Spleen (tissue), 11 donors: ENCODE data around the gene ENKD1. TPM values are rescaled to one million over a fixed set of nuclear protein-coding genes. Genes with fewer than 3 reads are reported as not detected.
A peak's percentile ranks its signal among the peaks of the same experiment; 100 is the strongest.

ENCODE experiments used
- DNase-seq: peaks from one replicate; pipeline ENCODE4 v3.0.0-alpha.2; 2020
- H3K27ac ChIP-seq, 8 donors: fragments of 200-600 bp; sonication (generic) in 7 of 8; 1 replicate in 4 of 8; 2 replicates in 4 of 8; pipeline versions ENCODE4 v1.5.0 to v1.8.0; 2016 to 2021; ENCODE audit warnings: inconsistent platforms in 4 of 8, mild to moderate bottlenecking in 4 of 8, moderate library complexity in 1 of 8
- H3K27me3 ChIP-seq, 7 donors: fragments of 200-600 bp; sonication (generic) in 6 of 7; replicated peaks in 1 of 7; 1 replicate in 4 of 7; 2 replicates in 3 of 7; pipeline versions ENCODE4 v1.5.0 to v1.8.0; 2016 to 2021; ENCODE audit warnings: inconsistent platforms in 3 of 7, mild to moderate bottlenecking in 1 of 7
- H3K36me3 ChIP-seq, 6 donors: fragments of 200-600 bp; sonication (generic) in 5 of 6; 1 replicate in 4 of 6; 2 replicates in 2 of 6; pipeline versions ENCODE4 v1.5.0 to v1.8.0; 2016 to 2021; ENCODE audit warnings: inconsistent platforms in 2 of 6
- H3K4me1 ChIP-seq, 6 donors: fragments of 200-600 bp; sonication (generic) in 5 of 6; 1 replicate in 3 of 6; 2 replicates in 3 of 6; pipeline versions ENCODE4 v1.5.0 to v1.8.0; 2016 to 2021; ENCODE audit warnings: inconsistent platforms in 3 of 6
- H3K4me3 ChIP-seq, 8 donors: fragments of 200-600 bp; sonication (generic) in 7 of 8; 1 replicate in 4 of 8; 2 replicates in 4 of 8; pipeline versions ENCODE4 v1.5.0 to v1.8.0; 2016 to 2021; ENCODE audit warnings: inconsistent platforms in 4 of 8, mild to moderate bottlenecking in 4 of 8, moderate library complexity in 2 of 8
- H3K9me3 ChIP-seq, 8 donors: fragments of 200-600 bp; sonication (generic) in 7 of 8; 1 replicate in 4 of 8; 2 replicates in 4 of 8; pipeline versions ENCODE4 v1.5.0 to v1.8.0; 2016 to 2021; ENCODE audit warnings: inconsistent platforms in 4 of 8
- POLR2A ChIP-seq, 3 donors: fragments of 450-650 bp; IDR thresholded peaks; one replicate each; pipeline ENCODE4 v1.5.1; 2017; ENCODE audit warnings: antibody characterized with exemption in 3 of 3, mild to moderate bottlenecking in 1 of 3
- POLR2AphosphoS5 ChIP-seq, 3 donors: sonication (generic); formaldehyde crosslinking; IDR thresholded peaks; one replicate each; pipeline ENCODE4 v1.5.1; 2017; ENCODE audit warnings: antibody characterized with exemption in 3 of 3
- WGBS, 5 donors: extraction: QIAGEN DNeasy Blood & Tissue Kit in 3 of 5; methylation state at CpG; one replicate each; pipeline versions ENCODE4 v1.1.5 to v1.1.7; 2013 to 2018; 5-methylcytosine and 5-hydroxymethylcytosine counted together
- intact Hi-C: fragments of 100-400 bp; cut with DNase I; formaldehyde crosslinking; loops from one replicate; pipeline ENCODE4 v1.15.0; 2023; ENCODE audit warnings: low total_unique reads
- polyA plus RNA-seq, 3 donors: library from polyadenylated mRNA; stranded (reverse); fragments of 200-250 nt; gene quantifications; one replicate each; pipeline ENCODE4 v1.2.1, GENCODE V29; 2013
- total RNA-seq, 7 donors: library from RNA; depleted of rRNA in 3 of 7; stranded (reverse); fragments of >200 nt in 3 of 7; fragmentation: NEBNext Ultra II Directional in 4 of 7; extraction: Animal tissue kit (Norgen Biotek cat#: 25700) in 4 of 7; gene quantifications; one replicate each; pipeline versions ENCODE4 v1.1.0 to v1.2.1, GENCODE V29; 2016 to 2021
- TF ChIP-seq, protein P1 (sequence below), 11 experiments: fragments of 200-600 bp in 7 of 11; fragments of 450-650 bp in 4 of 11; sonication (generic) in 4 of 11; IDR thresholded peaks in 8 of 11; conservative IDR thresholded peaks in 3 of 11; 1 replicate in 7 of 11; 2 replicates in 4 of 11; pipeline versions ENCODE4 v1.4.0 to v1.8.0; 2016 to 2021; ENCODE audit warnings: antibody characterized with exemption in 11 of 11, inconsistent platforms in 4 of 11, mild to moderate bottlenecking in 1 of 11
- donor health status: healthy with polysubstance abuse.
- donor health status: DM: no; HTN: no; CAD: no; lungs with moderate emphysema.
- donor health status: DM: no; HTN: no; CAD: no.
- donor health status: Bipolar disorder and iron deficiency.
- donor health status: healthy.
- donor health status: DM: no; HTN: no; CAD: no.
- donor health status: DM: yes; HTN: yes; CAD: no.

The ENKD1 gene
- total and polyA plus RNA-seq, 10 donors: 9.2 to 21.6 (median 12.2) TPM

DNA sequence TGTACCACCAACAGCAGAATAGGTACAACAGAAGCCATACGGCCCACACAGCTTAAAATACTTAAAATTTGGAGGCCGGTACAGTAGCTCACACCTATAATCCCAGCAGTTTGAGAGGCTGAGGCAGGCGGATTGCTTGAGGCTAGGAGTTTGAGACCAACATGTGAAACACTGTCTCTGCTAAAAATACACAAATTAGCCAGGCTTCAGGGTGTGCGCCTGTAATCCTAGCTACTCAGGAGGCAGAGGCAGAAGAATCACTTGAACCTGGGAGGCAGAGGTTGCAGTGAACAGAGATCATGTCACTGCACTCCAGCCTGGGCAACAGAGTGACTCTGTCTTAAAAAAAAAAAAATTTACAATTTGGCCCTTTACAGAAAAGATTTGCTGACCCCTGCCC, 35.6 kb upstream of the ENKD1 start:
- Histone ChIP-seq H3K27ac (no peak overlapping the region), H3K4me3 (no peak overlapping the region), H3K4me1 (peaks cover 0 to 41% (median 17%) of the 10 kb centered on the region in 6 donors), H3K9me3 (peaks cover 0 to 11% (median 8%) of the 10 kb centered on the region in 8 donors), H3K36me3 (peaks cover 0 to 30% (median 9%) of the 10 kb centered on the region in 6 donors), H3K27me3 (no peaks in the 10 kb centered on the region)
- DNase-seq: no peak
- WGBS, 5 donors: 91 to 97% (median 96%) methylated on average over 4 of the region's 4 CpGs
- TF ChIP-seq POLR2A (IDR thresholded peaks at IDR 0.05) (no peak), POLR2AphosphoS5 (IDR thresholded peaks at IDR 0.05) (no peak)
- TF ChIP-seq, protein P1, sequence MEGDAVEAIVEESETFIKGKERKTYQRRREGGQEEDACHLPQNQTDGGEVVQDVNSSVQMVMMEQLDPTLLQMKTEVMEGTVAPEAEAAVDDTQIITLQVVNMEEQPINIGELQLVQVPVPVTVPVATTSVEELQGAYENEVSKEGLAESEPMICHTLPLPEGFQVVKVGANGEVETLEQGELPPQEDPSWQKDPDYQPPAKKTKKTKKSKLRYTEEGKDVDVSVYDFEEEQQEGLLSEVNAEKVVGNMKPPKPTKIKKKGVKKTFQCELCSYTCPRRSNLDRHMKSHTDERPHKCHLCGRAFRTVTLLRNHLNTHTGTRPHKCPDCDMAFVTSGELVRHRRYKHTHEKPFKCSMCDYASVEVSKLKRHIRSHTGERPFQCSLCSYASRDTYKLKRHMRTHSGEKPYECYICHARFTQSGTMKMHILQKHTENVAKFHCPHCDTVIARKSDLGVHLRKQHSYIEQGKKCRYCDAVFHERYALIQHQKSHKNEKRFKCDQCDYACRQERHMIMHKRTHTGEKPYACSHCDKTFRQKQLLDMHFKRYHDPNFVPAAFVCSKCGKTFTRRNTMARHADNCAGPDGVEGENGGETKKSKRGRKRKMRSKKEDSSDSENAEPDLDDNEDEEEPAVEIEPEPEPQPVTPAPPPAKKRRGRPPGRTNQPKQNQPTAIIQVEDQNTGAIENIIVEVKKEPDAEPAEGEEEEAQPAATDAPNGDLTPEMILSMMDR (IDR thresholded peaks at IDR 0.05 in 8 of 11, conservative IDR thresholded peaks at IDR 0.05 in 3 of 11): no peak
- intact Hi-C loops: no loop called here

DNA sequence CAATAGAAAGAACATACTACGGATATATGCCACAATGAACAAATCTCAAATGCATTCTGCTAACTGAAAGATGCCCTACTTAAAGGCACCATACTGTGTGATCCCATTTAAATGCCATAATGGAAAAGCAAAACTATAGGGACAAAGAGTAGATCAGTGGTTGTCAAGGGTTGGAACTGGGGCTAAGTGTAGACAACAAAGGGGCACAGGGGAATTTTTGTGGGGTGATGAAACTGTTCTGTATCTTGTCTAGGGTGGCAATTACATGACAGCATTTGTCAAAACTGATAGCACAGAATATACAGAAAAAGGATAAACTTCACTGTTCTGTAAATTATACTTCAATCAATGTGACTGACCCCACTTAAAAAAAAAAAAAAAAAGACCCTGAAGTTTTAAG, 34.9 kb upstream of the ENKD1 start:
- WGBS, 5 donors: 88 to 98% (median 93%) methylated on average over 1 of the region's 1 CpG
- TF ChIP-seq, protein P1 (IDR thresholded peaks at IDR 0.05 in 8 of 11, conservative IDR thresholded peaks at IDR 0.05 in 3 of 11): no peak
- TF ChIP-seq POLR2A (IDR thresholded peaks at IDR 0.05) (no peak), POLR2AphosphoS5 (IDR thresholded peaks at IDR 0.05) (no peak)
- Histone ChIP-seq H3K4me3 (no peak overlapping the region), H3K4me1 (peaks cover 0 to 49% (median 23%) of the 10 kb centered on the region in 6 donors), H3K9me3 (peaks cover 0 to 11% (median 8%) of the 10 kb centered on the region in 8 donors), H3K27me3 (no peaks in the 10 kb centered on the region), H3K27ac (no peak overlapping the region), H3K36me3 (peaks cover 0 to 30% (median 9%) of the 10 kb centered on the region in 6 donors)
- intact Hi-C loops: no loop called here
- DNase-seq: no peak

DNA sequence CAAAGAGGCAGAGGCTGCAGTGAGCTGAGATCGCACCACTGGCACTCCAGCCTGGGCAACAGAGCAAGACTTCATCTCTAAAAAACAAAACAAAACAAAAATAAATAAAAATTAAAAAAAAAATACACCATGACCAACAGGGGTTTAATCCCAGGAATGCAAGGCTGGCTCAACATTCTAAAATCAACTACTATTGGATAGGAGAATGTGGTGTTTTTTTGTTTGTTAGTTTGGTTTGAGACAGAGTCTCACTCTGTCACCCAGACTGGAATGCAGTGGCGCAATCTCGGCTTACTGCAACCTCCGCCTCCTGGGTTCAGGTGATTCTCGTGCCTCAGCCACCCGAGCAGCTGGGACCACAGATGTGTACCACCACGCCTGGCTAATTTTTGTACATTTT, 32.7 kb upstream of the ENKD1 start:
- no peak overlapping the region for H3K27ac ChIP-seq
- intact Hi-C loops: no loop called here
- H3K9me3 ChIP-seq: peaks cover 0 to 11% (median 8%) of the 10 kb centered on the region in 8 donors
- WGBS, 5 donors: 81 to 99% (median 94%) methylated on average over 7 of the region's 7 CpGs
- H3K27me3 ChIP-seq: no peaks in the 10 kb centered on the region
- peaks cover 0 to 43% (median 25%) of the 10 kb centered on the region in 6 donors for H3K4me1 ChIP-seq
- TF ChIP-seq POLR2AphosphoS5 (IDR thresholded peaks at IDR 0.05) (no peak), POLR2A (IDR thresholded peaks at IDR 0.05) (no peak)
- TF ChIP-seq, protein P1 (IDR thresholded peaks at IDR 0.05 in 8 of 11, conservative IDR thresholded peaks at IDR 0.05 in 3 of 11): no peak
- DNase-seq: peak; percentile 30
- H3K4me3 ChIP-seq: no peak overlapping the region
- H3K36me3 ChIP-seq: peaks cover 0 to 26% (median 9%) of the 10 kb centered on the region in 6 donors

DNA sequence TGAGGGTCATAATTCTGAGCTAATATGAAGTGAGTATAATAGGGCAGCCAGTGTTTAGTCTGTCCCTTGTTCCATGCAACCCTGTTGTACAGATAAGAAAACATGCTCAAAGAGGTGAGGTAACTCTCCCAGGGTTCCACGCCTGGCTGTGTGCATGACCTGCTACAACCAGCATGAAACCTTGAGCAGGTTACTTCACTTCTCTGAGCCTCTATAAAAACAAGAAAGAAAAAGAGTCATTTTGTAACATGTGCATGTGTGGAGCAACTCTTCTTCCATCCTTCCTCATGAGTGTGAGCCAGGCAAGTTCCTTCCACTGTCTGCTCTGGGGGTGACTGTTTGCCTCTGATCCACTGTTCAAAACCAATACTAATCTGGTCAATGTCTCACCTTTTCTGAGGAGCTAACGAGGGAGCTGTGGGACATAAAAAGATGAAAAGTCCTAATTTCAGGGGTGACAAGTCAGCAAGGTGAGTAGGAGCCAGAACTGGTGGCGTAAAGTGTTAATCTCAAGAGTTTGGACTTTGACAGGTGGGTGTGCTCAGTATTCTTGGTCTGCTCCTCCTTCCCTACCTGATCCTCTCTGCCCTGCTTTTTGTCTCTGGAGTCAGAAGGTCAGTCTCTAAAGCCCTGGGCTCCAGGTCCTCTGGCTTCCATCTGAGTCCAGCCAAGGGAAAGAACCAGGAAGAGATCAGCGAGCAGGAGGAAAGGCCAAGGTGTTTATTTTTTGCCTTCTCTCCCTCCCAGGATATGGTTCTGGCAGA, 31.1 kb upstream of the ENKD1 start:
- H3K27me3 ChIP-seq: no peaks in the 10 kb centered on the region
- WGBS, 5 donors: 53 to 92% (median 79%) methylated on average over 4 of the region's 4 CpGs
- no peak for DNase-seq
- peak overlapping the region in 1 of 8 donors; percentile 23 for H3K4me3 ChIP-seq
- H3K36me3 ChIP-seq: peaks cover 0 to 26% (median 9%) of the 10 kb centered on the region in 6 donors
- H3K9me3 ChIP-seq: peaks cover 0 to 11% (median 8%) of the 10 kb centered on the region in 8 donors
- intact Hi-C loops: no loop called here
- peaks cover 0 to 45% (median 28%) of the 10 kb centered on the region in 6 donors for H3K4me1 ChIP-seq
- peak overlapping the region in 7 of 8 donors; percentile 6 to 76 (median 61) for H3K27ac ChIP-seq
- no peak for TF ChIP-seq POLR2AphosphoS5 (IDR thresholded peaks at IDR 0.05)
- TF ChIP-seq POLR2A (IDR thresholded peaks at IDR 0.05): no peak
- TF ChIP-seq, protein P1 (IDR thresholded peaks at IDR 0.05 in 8 of 11, conservative IDR thresholded peaks at IDR 0.05 in 3 of 11): no peak
